ENCODE results near the gene KCNMA1. TPM values are rescaled to one million over a fixed set of nuclear protein-coding genes. Genes with fewer than 3 reads are reported as not detected.

Gene KCNMA1
- total and polyA plus RNA-seq, 9 of the 15 experiments (the other 6 are each of a cell fraction or from before 2014, with no cell fraction given), result 0.01 to 0.95 (median 0.15) TPM; not detected in 4

DNA sequence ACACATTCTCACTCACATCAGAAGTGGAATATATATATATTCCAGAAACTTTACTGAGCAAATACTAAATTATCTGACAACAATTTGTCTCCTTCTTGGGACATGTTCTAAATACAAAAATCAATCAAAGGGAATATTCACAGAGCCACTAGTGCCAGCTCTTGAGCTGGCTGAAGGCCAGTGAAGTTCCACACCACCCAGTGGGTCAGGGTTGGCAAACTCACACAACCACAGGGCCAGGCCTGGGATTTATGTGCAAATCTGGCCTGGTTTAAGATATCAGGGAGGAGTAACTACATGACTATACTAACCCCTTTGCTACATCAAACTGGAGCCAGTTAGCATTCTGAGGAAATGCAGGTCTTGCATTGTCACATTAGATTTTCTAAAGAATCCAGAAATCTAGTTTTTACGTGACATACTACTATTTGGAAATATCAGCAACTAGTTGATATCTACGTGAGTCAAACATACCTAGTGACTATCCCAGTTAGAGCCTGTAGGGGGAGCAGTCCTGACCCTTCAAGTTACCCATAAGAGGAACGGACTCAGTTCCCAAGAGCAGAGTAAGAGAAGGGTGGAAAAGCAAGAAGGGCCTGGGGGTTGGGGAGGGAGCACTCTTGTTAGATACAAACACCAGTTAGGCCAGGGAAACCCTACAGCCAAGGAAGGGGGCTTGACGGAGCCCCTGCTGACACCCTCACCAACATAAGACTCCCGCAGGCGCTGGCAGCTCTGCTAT lies 600.4 kb downstream of the KCNMA1 start:
- Histone ChIP-seq H3K4me2 (ENCODE audit: insufficient read depth, low read length) (no peak overlapping the region), H3K9me1 (ENCODE audit: control insufficient read depth, insufficient read depth, low read length) (no peaks in the 10 kb centered on the region), H4K20me1 (replicated peaks; ENCODE audit: control insufficient read depth, insufficient read depth, low read length) (no peaks in the 10 kb centered on the region), H2AFZ (ENCODE audit: low read depth, low read length) (no peak overlapping the region), H3K4me3 (no peak overlapping the region), H3K36me3 (ENCODE audit: control insufficient read depth, insufficient read depth, low read length) (no peaks in the 10 kb centered on the region), H3K9ac (ENCODE audit: insufficient read depth in 1 of 2, low read depth in 2 of 2, low read length in 2 of 2) (no peak overlapping the region), H3K79me2 (ENCODE audit: control insufficient read depth, insufficient read depth, low read length) (no peaks in the 10 kb centered on the region), H3K27ac (ENCODE audit: extremely low read depth, low read depth, low read length) (no peak overlapping the region), H3K4me1 (replicated peaks in 1 of 2; ENCODE audit: control insufficient read depth in 2 of 2, insufficient read depth in 2 of 2, low read length in 2 of 2) (no peaks in the 10 kb centered on the region), H3K9me3 (replicated peaks; ENCODE audit: control insufficient read depth, insufficient read depth, low read depth, low read length) (no peaks in the 10 kb centered on the region), H3K27me3 (ENCODE audit: control insufficient read depth in 2 of 2, insufficient read depth in 2 of 2, low read length in 2 of 2) (no peaks in the 10 kb centered on the region)
- FAIRE-seq (peak; percentile 89), ATAC-seq (peak; percentile 91), DNase-seq (ENCODE audit: extremely low read depth in 1 of 4, low spot score in 3 of 4) (peak; percentile 45 to 70 (median 58))
- ChIA-PET POLR2A (no interaction called here), CTCF (ENCODE audit: low intra/inter-chr PET ratio) (interaction anchor here (0.6 kb wide), 1 partner anchor 713 kb away, joined by 8 read pairs; no protein-coding TSS in a partner anchor)
- BruUV-seq (replicated peaks), result no TSS peak
- in situ Hi-C loops (cut with MboI), result no loop called here
- TF ChIP-seq CBFA2T2 (conservative IDR thresholded peaks at IDR 0.05) (no peak), MCM2 (IDR thresholded peaks at IDR 0.05; ENCODE audit: low read depth) (no peak), IRF2 (CRISPR knock-in tag; IDR thresholded peaks at IDR 0.05) (no peak), SMC3 (conservative IDR thresholded peaks at IDR 0.05; ENCODE audit: insufficient read depth, low read depth, low read length) (0 out of 2 replicates have a peak, but pooled peaks have one; percentile 14), ZKSCAN8 (CRISPR knock-in tag; IDR thresholded peaks at IDR 0.05) (peak; percentile 73; the same call in 1 of the 2 replicates)
- TF ChIP-seq, protein P1, sequence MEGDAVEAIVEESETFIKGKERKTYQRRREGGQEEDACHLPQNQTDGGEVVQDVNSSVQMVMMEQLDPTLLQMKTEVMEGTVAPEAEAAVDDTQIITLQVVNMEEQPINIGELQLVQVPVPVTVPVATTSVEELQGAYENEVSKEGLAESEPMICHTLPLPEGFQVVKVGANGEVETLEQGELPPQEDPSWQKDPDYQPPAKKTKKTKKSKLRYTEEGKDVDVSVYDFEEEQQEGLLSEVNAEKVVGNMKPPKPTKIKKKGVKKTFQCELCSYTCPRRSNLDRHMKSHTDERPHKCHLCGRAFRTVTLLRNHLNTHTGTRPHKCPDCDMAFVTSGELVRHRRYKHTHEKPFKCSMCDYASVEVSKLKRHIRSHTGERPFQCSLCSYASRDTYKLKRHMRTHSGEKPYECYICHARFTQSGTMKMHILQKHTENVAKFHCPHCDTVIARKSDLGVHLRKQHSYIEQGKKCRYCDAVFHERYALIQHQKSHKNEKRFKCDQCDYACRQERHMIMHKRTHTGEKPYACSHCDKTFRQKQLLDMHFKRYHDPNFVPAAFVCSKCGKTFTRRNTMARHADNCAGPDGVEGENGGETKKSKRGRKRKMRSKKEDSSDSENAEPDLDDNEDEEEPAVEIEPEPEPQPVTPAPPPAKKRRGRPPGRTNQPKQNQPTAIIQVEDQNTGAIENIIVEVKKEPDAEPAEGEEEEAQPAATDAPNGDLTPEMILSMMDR (IDR thresholded peaks at IDR 0.05 in 2 of 3, conservative IDR thresholded peaks at IDR 0.05 in 1 of 3; ENCODE audit: insufficient read depth in 2 of 3, low read depth in 1 of 3, low read length in 3 of 3), result peak; percentile 46 to 76 (median 62)
- TF ChIP-seq, protein P2, sequence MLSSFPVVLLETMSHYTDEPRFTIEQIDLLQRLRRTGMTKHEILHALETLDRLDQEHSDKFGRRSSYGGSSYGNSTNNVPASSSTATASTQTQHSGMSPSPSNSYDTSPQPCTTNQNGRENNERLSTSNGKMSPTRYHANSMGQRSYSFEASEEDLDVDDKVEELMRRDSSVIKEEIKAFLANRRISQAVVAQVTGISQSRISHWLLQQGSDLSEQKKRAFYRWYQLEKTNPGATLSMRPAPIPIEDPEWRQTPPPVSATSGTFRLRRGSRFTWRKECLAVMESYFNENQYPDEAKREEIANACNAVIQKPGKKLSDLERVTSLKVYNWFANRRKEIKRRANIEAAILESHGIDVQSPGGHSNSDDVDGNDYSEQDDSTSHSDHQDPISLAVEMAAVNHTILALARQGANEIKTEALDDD (IDR thresholded peaks at IDR 0.05), result 0 out of 2 replicates have a peak, but pooled peaks have one; percentile 53
- TF ChIP-seq, protein P3, sequence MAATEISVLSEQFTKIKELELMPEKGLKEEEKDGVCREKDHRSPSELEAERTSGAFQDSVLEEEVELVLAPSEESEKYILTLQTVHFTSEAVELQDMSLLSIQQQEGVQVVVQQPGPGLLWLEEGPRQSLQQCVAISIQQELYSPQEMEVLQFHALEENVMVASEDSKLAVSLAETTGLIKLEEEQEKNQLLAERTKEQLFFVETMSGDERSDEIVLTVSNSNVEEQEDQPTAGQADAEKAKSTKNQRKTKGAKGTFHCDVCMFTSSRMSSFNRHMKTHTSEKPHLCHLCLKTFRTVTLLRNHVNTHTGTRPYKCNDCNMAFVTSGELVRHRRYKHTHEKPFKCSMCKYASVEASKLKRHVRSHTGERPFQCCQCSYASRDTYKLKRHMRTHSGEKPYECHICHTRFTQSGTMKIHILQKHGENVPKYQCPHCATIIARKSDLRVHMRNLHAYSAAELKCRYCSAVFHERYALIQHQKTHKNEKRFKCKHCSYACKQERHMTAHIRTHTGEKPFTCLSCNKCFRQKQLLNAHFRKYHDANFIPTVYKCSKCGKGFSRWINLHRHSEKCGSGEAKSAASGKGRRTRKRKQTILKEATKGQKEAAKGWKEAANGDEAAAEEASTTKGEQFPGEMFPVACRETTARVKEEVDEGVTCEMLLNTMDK (IDR thresholded peaks at IDR 0.05; ENCODE audit: borderline replicate concordance, insufficient read depth, low read depth, low read length, poor library complexity, severe bottlenecking), result peak; percentile 13
- intact Hi-C loops (cut with micrococcal nuclease), result no loop called here
- 5% methylated on average over 6 of the region's 6 CpGs for WGBS (ENCODE audit: insufficient coverage, low coverage, missing lambda C conversion rate)
